ENCODE results near the gene SLC6A3.

Gene SLC6A3

DNA sequence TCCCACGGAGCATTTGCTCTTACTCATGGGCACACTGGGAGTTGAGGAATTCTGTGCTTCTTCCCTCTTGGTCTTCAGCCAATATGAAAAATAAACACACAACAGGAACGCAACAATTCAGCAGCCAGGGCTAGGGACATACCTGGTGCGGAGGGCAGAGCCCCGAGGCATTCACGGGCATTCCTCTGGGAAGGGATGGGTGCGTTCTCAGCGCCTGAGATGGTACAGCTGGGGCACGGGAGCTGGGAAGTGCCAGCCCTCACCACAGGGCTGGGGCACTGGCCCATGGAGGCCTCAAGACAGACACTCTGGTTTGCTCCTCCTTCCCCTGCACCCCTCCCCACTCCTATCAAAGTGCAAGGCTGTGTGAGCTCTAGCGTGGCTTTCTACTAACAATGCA, 2.1 kb downstream of the SLC6A3 start:
- TF ChIP-seq PAX5 (IDR thresholded peaks at IDR 0.05; ENCODE audit: insufficient read depth, low read length, severe bottlenecking), result no peak
- TF ChIP-seq POU2F2 (IDR thresholded peaks at IDR 0.05; ENCODE audit: low read depth, low read length), result no peak
- TF ChIP-seq SPI1 (IDR thresholded peaks at IDR 0.05; ENCODE audit: low read depth, low read length), result no peak
- no peak for TF ChIP-seq POLR2AphosphoS5 (IDR thresholded peaks at IDR 0.05; ENCODE audit: low read depth, low read length)
- no peak for TF ChIP-seq TAF1 (IDR thresholded peaks at IDR 0.05; ENCODE audit: low read depth, low read length)
- TF ChIP-seq POLR2A (IDR thresholded peaks at IDR 0.05; ENCODE audit: low read depth, low read length), result no peak
- FAIRE-seq (no peak), DNase-seq (ENCODE audit: insufficient read length, low spot score) (no peak)

DNA sequence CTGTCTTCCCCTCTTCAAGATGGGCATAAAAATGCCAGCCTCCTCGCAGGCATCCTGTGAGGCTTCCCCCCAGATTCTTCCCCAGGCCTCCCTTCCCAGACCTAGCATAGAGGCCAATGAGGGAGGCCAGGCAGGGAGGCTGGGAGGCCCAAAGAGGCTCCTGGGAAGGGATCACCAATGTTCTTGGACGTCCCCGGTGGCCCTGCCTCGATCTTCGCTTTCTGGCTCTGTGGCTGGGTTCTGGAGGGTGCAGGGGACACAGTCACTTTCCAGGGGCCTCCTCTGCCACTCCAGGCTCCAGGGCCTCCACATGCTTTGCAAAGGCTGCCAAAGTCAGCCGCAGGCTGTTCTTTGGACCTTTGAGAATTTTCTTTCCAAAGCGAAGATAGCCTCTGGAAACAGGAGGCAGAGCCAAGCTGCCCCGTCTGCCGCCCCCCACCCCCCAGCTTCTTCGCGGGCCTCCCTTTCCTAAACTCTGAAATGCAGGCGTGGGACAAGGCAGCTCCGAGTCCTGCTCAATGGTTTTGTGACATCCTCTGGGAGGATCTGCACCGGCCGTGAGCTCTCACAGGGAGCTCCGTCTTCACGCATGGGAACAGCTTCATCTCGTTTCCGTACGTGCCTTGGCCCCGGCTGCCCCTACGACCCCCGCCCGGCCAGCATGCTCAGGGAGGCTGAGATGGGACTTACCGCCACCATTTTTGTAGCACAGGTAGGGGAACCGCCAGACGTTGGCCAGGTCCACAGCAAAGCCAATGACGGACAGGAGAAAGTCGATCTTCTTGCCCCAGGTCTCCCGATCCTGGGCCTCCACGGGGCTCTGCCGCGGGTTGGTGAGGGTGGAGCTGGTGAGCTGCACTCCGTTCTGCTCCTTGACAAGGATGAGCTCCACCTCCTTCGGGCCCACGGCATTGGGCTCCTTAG, 2.8 kb downstream of the SLC6A3 start:
- TF ChIP-seq POLR2AphosphoS5 (IDR thresholded peaks at IDR 0.05; ENCODE audit: low read depth, low read length) (no peak), POU2F2 (IDR thresholded peaks at IDR 0.05; ENCODE audit: low read depth, low read length) (no peak), TAF1 (IDR thresholded peaks at IDR 0.05; ENCODE audit: low read depth, low read length) (no peak), PAX5 (IDR thresholded peaks at IDR 0.05; ENCODE audit: insufficient read depth, low read length, severe bottlenecking) (no peak), SPI1 (IDR thresholded peaks at IDR 0.05; ENCODE audit: low read depth, low read length) (no peak), POLR2A (IDR thresholded peaks at IDR 0.05; ENCODE audit: low read depth, low read length) (no peak)
- DNase-seq (ENCODE audit: insufficient read length, low spot score) (no peak), FAIRE-seq (no peak)

GRCh38 chr5:1441166-1441865, 3.9 kb downstream of the SLC6A3 start:
- TF ChIP-seq POLR2A (IDR thresholded peaks at IDR 0.05; ENCODE audit: low read depth, low read length) (no peak), SPI1 (IDR thresholded peaks at IDR 0.05; ENCODE audit: low read depth, low read length) (no peak), POU2F2 (IDR thresholded peaks at IDR 0.05; ENCODE audit: low read depth, low read length) (no peak), PAX5 (IDR thresholded peaks at IDR 0.05; ENCODE audit: insufficient read depth, low read length, severe bottlenecking) (no peak), TAF1 (IDR thresholded peaks at IDR 0.05; ENCODE audit: low read depth, low read length) (no peak), POLR2AphosphoS5 (IDR thresholded peaks at IDR 0.05; ENCODE audit: low read depth, low read length) (no peak)
- DNase-seq (ENCODE audit: insufficient read length, low spot score) (no peak), FAIRE-seq (no peak)

DNA sequence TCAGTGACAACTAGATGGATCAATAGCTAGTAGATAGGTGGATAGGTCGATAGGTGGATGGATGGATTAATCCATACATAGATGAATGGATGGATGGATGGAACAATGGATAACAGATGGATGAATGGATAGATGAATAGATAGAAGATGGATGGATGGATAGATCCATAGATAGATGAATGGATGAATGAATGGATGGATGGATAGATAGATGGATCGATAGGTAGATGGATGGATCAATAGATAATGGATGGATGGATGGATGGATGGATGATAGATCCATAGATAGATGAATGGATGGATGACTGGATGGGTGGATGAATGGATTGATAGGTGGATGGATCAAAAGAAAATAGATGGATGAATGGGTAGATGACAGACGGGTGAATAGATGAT, 5.1 kb downstream of the SLC6A3 start:
- FAIRE-seq, result no peak
- TF ChIP-seq TAF1 (IDR thresholded peaks at IDR 0.05; ENCODE audit: low read depth, low read length), result no peak
- no peak for TF ChIP-seq SPI1 (IDR thresholded peaks at IDR 0.05; ENCODE audit: low read depth, low read length)
- TF ChIP-seq POLR2A (IDR thresholded peaks at IDR 0.05; ENCODE audit: low read depth, low read length), result no peak
- DNase-seq (ENCODE audit: insufficient read length, low spot score), result no peak

GRCh38 chr5:1439388-1440097, 5.7 kb downstream of the SLC6A3 start:
- no peak for TF ChIP-seq PAX5 (IDR thresholded peaks at IDR 0.05; ENCODE audit: insufficient read depth, low read length, severe bottlenecking)
- no peak for TF ChIP-seq POU2F2 (IDR thresholded peaks at IDR 0.05; ENCODE audit: low read depth, low read length)
- TF ChIP-seq POLR2A (IDR thresholded peaks at IDR 0.05; ENCODE audit: low read depth, low read length), result no peak
- no peak for TF ChIP-seq SPI1 (IDR thresholded peaks at IDR 0.05; ENCODE audit: low read depth, low read length)
- TF ChIP-seq TAF1 (IDR thresholded peaks at IDR 0.05; ENCODE audit: low read depth, low read length), result no peak
- no peak for TF ChIP-seq POLR2AphosphoS5 (IDR thresholded peaks at IDR 0.05; ENCODE audit: low read depth, low read length)
- DNase-seq (ENCODE audit: insufficient read length, low spot score), result no peak
- no peak for FAIRE-seq

DNA sequence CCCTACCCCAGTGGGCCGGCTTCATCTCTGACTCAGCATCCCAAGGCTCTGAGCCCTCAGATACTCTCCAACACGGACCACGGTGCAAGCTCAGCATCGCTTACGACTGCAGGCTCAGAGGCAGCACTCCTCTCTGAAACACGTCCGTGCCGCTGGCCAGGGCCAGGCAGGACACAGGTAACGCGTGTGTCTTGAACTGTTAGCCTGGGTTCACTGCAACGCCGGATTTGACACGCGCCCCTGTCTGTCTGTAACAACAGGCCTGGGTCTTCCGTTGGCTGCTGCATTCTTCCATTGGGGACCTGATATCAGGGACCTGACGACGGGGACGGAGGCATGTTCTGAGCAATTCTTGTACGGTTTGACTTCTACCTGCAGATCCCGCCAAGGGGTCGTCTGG, 6.4 kb downstream of the SLC6A3 start:
- TF ChIP-seq POU2F2 (IDR thresholded peaks at IDR 0.05; ENCODE audit: low read depth, low read length), result no peak
- no peak for TF ChIP-seq POLR2AphosphoS5 (IDR thresholded peaks at IDR 0.05; ENCODE audit: low read depth, low read length)
- no peak for TF ChIP-seq POLR2A (IDR thresholded peaks at IDR 0.05; ENCODE audit: low read depth, low read length)
- TF ChIP-seq TAF1 (IDR thresholded peaks at IDR 0.05; ENCODE audit: low read depth, low read length), result no peak
- TF ChIP-seq PAX5 (IDR thresholded peaks at IDR 0.05; ENCODE audit: insufficient read depth, low read length, severe bottlenecking), result no peak
- no peak for TF ChIP-seq SPI1 (IDR thresholded peaks at IDR 0.05; ENCODE audit: low read depth, low read length)
- no peak for DNase-seq (ENCODE audit: insufficient read length, low spot score)
- FAIRE-seq, result no peak

DNA sequence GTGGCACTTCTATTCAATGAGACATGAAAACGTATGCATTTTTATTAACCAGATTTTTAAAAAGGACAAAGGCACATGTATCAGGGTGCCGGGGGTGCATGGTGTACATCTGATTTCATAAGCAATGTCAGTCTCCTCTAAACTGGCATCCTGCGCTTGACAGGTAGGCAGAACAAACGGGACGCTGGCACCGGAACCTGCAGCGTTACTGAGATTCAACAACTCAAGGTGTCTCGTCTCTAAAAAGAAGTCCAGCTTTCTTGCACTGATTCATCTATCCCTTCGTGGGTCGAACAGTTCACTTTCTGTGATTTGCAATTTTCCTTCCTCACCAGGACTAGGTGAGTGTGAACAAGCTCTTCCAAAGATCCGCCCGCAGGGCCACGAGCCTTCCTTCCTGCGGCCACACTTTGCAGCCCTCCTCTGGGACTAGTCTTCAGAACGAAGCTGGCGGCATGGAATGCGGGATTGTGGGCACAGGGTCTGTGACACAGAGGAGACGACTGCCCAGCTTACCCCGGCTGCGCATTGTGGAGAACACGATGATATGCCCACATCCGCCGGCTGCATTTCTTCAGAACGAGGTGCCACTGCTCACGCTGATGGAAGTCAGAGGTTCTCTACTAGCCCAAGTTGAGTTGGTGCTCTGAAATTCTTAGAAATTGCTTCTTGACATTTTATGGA, 7.2 kb downstream of the SLC6A3 start:
- TF ChIP-seq TAF1 (IDR thresholded peaks at IDR 0.05; ENCODE audit: low read depth, low read length), result no peak
- no peak for TF ChIP-seq POLR2A (IDR thresholded peaks at IDR 0.05; ENCODE audit: low read depth, low read length)
- no peak for TF ChIP-seq POU2F2 (IDR thresholded peaks at IDR 0.05; ENCODE audit: low read depth, low read length)
- no peak for TF ChIP-seq SPI1 (IDR thresholded peaks at IDR 0.05; ENCODE audit: low read depth, low read length)
- TF ChIP-seq PAX5 (IDR thresholded peaks at IDR 0.05; ENCODE audit: insufficient read depth, low read length, severe bottlenecking), result no peak
- TF ChIP-seq POLR2AphosphoS5 (IDR thresholded peaks at IDR 0.05; ENCODE audit: low read depth, low read length), result no peak
- DNase-seq (ENCODE audit: insufficient read length, low spot score) (no peak), FAIRE-seq (no peak)

GRCh38 chr5:1437226-1437829, 7.9 kb downstream of the SLC6A3 start:
- no peak for DNase-seq (ENCODE audit: insufficient read length, low spot score)
- FAIRE-seq, result no peak
- TF ChIP-seq POLR2A (IDR thresholded peaks at IDR 0.05; ENCODE audit: low read depth, low read length), result no peak
- no peak for TF ChIP-seq SPI1 (IDR thresholded peaks at IDR 0.05; ENCODE audit: low read depth, low read length)
- no peak for TF ChIP-seq POU2F2 (IDR thresholded peaks at IDR 0.05; ENCODE audit: low read depth, low read length)
- no peak for TF ChIP-seq TAF1 (IDR thresholded peaks at IDR 0.05; ENCODE audit: low read depth, low read length)
